Activated CD4-positive, CD25-positive, alpha-beta regulatory T cell (primary cell): ENCODE measurements around the gene LST1.
"Not testable (repeated sequence)": the region's sequence is repeated elsewhere in the genome, so short reads cannot be mapped to it uniquely, and the experiment has no call there.

ENCODE experiments used
- DNase-seq, 4 experiments: peaks; one replicate each; lab custom pipeline; 2025; lab: John Stamatoyannopoulos, UW

LST1 gene

DNA sequence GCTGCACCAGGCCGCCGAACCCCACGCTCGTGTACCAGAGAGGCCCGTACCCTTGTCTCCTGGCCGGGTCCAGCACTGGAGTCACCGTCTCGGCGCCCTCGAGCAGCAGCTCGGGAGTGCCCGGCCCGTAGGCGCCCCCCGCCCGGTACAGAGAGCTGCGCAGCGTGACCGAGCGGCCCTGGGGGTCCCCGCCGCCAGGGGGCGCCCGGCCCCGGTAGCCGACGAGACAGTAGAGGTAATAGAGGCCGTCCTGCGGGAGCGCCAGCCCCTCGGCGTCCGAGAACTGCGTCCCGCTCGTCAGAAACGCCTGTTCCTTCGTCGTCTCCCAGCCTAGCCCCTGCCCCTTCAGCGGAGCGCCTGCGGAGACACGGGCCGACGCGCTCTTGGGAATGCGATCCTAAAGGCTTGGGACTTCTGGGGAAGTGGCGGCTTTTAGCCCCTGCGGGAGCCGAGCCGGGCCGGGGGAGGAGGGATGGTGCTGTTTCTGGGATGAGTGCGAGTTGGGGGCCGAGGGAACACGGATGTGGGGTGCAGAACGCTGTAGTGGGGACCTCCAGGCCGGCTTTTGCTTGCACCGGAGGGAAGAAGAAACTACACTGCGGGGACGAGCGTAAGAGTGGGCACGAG is 5.2 kb upstream of the LST1 start:
- DNase-seq = peak; percentile 77 to 89 (median 87)

DNA sequence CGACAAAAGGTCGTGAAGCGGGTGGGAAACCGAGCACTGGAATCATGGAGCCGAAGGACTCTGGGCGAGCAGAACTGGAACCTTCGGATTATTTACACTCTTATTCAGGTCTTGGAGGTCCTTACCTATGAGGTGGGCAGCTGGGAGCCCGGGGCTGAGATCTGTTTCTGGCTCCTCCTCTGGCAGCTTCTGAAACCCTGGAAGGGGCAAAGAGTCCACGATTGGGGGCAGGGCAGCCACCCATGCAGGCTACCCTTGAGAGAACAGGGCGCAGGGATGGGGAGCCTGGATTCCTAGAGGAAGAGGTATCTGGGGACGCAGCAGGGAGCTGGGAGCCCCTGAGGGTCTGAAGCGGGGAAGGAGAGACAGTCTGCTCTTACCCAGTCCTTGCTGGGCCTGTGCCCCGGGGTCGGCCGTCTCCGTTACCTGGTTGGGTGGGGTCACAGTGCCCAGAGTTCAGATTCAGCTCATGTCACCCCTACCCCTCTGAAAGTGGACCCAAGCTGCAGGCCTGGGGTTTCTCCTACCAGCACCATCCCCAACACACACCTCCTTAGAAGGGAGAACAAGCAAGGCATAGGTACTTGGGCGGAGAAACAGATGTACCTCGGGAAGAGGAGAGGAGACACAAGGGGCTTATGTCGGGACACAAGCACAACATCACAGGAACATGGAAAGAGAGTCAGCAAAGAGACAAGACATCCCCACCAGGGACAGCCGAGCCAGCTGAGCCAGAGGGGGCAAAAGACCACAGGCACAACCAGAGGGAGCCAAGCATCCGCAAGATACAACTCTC is 4.4 kb upstream of the LST1 start:
- DNase-seq = no peak

- DNase-seq = peak in 3 of 4 experiments; percentile 25 to 72 (median 66)
These were observed 3.8 kb upstream of the LST1 start, which contains the start of gene LTB for GRCh38 chr6:31582230-31582643. LTB (minus strand) TSS chr6:31582424; CDS start chr6:31582417, 7 bp downstream.

DNA sequence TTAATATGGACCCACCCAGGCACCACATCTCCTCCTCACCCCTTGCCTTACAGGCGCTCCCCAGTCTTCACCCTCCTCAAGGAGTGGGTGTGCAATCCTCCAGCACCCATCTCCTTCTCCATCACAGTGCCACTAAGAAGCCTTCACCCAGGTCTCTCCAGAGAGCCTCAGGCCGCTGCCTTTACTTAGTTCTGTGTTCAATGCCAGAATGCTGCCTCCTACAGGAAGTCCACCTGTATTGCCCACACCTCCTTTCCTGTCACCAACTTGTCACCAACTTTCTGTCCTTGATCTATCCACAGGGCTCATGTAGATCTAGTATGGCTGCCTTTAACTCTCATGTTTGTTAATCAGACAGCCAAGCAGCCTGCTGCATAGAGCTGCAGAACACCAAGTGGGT is 586 bp upstream of the LST1 start:
- no peak for DNase-seq

DNA sequence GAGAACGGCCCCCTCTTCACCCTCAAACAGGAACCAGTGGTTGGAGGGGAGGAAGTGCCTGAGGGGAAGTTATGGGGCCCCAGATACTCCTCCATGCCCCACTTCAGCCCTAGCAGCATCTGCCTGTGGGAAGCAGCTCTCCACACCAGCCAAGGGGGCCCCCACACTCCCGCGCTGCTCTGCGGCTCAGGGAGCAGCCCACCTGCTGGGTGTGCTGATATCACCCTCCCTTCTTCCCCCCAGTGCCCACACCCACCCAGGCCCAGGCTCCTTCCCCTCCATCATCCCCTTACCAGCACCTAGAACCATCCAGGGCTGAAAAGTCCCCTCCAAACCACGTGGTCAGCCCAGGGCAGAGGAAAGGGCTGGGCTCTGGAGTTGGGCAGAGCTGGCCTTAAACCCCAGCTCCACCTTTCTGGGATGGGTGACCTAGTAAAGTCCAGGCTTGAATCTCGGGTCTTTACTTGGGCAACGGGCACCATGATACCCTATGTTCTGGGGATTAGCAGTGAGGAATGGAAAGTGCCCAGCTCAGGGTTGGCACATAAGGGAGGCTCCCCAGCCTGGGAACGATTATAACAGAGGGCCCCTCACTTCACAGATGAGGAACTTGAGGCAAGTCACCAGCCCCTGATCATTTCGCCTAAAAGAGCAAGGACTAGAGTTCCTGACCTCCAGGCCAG is 663 bp downstream of the LST1 start:
- DNase-seq = peak in 1 of 4 experiments; percentile 8

- no peak for DNase-seq
These were observed 2.0 kb downstream of the LST1 start for GRCh38 chr6:31587791-31588777.

DNA sequence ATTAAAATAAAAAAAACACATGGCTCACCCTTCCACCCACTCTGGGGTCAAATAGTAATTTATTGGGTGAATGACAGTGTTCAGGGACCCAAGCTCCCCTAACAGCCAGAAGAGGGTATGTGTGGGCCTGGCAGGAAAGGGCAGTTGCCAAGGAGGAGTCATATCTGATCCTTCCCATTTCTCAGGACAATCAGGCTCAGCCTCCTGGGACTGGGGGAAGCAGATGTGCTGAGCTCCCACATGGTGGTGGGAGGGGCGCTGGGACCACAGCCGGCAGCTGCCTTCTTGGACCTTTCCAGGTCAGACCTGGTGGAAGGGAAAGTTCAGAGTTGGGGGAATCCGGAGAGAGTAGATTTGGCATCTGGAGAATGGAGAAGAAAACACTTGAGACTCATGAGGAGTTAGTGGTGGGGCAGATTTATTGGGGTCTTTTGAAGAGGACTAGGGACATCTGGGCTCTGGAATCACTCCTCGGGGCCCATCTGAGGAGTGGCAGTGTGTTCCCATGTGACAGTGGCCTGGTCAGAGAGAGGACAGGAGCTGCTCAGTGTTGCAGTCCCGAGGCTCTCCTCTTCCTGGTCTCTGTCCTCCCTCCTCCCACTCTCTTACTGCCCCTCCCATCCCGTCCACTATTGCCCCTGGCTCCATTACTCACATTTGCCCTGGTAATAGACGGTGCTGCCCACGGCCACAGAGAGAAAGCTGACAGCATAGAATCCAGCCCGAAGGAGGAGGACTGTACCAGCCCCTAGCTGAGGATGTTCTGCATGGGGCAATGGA is 3.0 kb downstream of the LST1 start:
- no peak for DNase-seq

GRCh38 chr6:31590691-31591090 is 4.6 kb downstream of the LST1 start:
- DNase-seq = not testable (repeated sequence)

DNA sequence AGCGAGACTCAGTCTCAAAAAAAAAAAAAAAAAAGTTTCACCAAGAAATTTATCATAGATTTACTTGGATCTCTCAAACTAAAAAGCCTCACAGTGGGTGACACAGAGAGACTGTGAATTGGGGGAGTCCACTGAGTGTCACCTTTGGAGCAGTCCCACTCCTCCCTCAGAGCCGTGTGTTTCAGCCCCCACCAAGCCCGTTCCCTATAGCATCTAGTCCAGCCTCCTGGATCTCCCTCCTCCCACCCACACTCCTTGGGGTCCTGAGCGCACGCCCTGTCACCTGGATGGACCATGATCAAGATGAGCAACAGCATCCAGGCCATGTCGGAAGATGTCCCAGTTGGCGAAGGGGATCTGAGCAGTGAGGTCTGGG is 6.3 kb downstream of the LST1 start:
- DNase-seq = no peak

DNA sequence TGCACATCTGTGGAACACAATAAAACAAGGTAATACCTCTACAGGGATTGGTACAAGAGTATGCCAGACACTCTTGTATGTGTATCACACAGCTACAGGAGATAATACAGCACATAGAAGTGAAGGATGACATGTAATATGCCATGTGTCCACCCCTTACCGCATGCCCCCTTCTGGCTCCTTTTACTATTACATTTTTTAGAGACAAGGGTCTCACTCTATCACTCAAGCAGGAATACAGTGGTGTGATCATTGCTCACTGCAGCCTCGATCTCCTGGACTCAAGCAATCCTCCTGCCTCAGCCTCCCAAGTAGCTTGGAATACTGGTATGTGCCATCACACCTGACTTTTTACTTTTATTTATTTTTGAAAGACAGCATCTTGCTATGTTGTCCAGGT is 10.9 kb downstream of the LST1 start:
- DNase-seq = no peak

- DNase-seq = no peak
These were observed 21.2 kb downstream of the LST1 start for GRCh38 chr6:31607317-31607716.

- DNase-seq = no peak
These were observed 23.7 kb downstream of the LST1 start for GRCh38 chr6:31609519-31610406.

- no peak for DNase-seq
These were observed 24.9 kb downstream of the LST1 start for GRCh38 chr6:31610968-31611367.

GRCh38 chr6:31614075-31614619 is 28.1 kb downstream of the LST1 start:
- no peak for DNase-seq

GRCh38 chr6:31614684-31615578 is 28.9 kb downstream of the LST1 start, which contains the start of gene AIF1:
AIF1 (plus strand) TSS chr6:31615234; CDS start chr6:31615330, 96 bp downstream.
- DNase-seq = no peak

- DNase-seq = no peak
These were observed 29.7 kb downstream of the LST1 start for GRCh38 chr6:31615748-31616147.

- DNase-seq = no peak
These were observed 30.9 kb downstream of the LST1 start for GRCh38 chr6:31617010-31617409.

- DNase-seq = peak; percentile 91 to 99 (median 99)
These were observed 33.9 kb downstream of the LST1 start for GRCh38 chr6:31619805-31620585.
